ENCODE results near the gene ALPP.
"Not testable (repeated sequence)": the region's sequence is repeated elsewhere in the genome, so short reads cannot be mapped to it uniquely, and the experiment has no call there.

Gene ALPP

GRCh38 chr2:232382331-232383225 is 4.0 kb downstream of the ALPP start:
- no peak for DNase-seq

DNA sequence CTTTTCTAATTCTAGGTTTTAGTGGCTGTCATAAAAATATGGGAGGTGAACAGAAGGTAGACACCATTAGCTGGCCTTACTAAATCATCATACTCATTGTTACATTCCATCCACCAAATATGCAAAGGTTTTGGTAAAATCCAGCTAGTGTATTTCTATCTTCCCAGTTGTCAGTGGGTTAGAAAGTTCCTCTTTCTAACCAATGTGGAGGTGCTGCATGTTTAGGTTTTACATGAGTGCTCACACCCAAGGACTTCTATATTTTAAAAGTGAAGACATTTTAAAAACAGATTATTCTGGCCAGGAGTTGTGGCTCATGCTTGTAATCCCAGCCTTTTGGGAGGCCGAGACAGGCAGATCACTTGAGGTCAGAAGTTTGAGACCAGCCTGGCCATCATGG is 5.9 kb downstream of the ALPP start:
- no peak for DNase-seq

GRCh38 chr2:232385058-232385457 is 6.5 kb downstream of the ALPP start:
- not testable (repeated sequence) for DNase-seq

DNA sequence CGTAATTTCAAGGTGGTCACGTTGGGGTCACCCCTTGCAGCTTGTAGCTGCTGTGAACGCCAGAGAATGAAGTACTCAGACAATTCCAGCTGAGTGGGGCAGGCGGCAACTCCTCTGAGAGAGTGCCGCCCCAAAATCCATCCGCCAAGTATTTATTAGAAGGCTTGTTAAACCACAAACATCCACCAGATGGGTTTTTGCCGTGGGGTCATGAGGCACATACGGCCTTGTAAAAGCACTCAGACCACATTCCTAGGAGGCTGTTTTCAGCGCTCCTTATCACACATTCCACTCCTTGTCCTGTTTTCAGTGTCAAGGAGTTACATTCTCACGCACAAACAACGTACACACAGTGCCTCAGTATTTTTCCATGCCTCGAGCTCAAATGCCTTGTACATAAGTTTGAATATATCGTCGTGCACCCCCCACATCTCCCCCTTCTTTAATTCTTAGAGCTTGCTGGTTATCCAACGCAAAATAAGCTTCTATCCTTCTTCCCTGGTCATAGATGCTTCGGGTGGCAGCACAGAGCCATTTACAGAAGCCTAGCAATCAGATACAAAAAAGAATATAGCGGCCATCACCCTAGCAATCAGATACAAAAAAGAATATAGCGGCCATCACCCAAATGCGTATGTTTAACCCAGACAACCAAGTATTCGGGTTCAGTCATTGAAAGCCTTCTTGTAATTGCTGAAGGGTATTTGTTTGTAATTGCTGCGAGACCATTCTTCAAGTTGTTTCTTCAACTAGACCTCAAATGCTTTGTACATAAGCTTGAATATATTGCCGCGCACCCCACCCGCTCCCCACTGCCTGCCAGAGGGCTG is 7.3 kb downstream of the ALPP start:
- DNase-seq, result no peak

- DNase-seq, result no peak
Observed at GRCh38 chr2:232386490-232386739, 7.9 kb downstream of the ALPP start.

DNA sequence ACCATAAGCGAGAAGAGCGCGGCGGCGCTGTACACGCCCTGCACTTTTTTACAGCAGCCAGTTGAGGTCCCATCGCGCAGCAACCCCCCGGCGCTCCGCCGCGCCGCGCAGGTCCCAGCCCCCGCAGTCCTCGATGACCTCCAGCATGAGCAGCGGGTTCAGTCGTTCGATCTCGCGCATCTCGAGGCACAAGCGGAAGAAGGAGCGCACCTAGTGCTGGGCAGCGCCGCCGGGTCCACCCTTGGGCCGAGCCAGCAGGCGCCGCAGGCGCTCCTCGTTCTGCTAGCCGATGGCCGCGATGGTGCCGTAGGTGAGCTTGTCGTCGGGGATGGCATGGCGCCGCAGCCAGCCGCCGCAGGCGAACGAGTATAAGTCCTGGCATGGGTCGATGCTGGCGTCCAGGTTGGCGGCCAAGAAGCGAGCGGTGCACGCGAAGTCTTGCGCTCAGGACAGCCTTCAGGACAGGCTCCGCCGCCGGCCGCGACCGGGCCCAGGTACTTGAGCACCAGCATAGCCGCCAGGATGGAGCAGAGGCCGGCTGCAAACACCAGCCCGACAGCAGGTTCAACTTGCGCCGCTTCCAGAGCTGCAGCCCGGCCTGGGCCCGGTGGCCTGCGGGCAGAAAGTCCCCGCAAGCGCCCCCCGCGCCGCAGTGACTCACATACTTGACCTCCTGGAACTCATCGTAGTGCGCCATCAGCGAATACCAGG is 8.3 kb downstream of the ALPP start:
- DNase-seq, result no peak

DNA sequence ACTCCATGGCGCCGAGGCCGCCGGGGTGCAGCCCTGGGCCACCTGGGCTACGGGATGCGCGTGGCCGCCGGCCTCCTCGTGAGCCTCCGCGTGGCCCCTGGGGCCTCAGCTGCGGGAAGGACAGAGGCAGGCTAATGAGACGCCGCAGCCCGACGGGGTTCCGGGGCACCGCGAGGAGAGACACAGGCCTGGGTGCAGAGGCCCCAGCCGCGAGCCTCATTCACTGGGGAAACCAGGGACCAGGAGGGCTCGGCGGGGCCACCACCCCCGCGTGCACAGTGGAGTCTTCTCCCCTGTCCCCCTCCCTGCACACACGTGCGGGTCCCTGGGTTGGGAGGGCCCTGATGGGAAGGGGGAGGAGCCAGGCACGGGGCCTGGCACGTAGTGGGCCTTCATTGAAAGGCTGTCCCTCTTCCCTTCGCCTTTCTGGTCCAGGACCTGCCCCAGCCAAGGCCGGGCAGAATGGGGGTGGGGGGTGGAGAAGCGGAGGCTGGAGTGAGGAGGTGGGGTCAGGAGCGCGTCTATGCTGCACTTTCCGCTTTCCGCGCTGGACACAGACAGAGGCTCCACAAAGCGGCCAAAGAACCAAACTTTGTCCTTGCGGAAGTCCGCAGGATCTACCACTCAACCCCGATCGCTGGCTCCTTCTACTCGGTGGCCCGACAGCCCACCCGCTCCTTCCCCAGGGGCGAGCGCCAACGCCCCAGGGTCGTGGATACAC is 9.1 kb downstream of the ALPP start:
- no peak for DNase-seq

GRCh38 chr2:232388324-232388891 is 9.9 kb downstream of the ALPP start:
- DNase-seq, result no peak

DNA sequence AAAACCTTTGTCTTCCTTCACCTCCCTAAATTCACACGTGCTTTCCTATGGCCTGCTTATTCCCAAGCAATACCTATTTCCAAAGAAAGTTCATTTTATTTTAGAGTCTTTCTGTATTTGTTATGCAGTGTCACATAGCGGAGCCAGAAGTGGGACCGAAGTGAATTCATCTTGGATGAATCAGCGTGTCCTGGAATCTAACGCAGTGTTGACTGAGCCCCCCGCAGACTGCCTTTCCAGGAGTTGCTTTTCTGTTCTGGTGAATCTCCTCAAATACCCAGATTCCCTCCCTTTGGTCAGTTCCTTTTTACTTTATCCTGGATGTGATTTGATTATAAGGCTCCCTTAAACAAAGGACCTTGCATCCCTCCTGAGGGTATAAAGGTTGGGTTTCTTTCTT is 10.8 kb downstream of the ALPP start:
- peak; percentile 54 for DNase-seq

DNA sequence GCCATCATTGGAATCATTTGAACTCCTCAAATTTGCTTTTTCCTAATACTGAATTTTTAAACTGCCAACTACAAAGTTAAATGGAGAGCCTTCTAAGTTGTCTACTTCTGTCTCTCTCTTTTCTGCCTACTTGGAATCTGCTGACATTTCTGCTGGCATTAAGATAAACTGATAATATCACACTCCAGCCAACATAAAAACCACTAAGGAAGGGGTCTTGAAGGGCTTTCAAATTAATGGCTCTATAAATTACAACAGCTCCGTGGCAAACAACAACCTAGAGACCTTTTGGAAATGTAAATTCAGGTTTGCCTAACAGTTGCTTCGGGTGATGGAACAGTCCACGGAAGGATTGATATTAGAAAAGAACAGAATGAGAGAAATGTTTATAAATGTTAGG is 12.1 kb downstream of the ALPP start:
- no peak for DNase-seq

- DNase-seq, result no peak
Observed at GRCh38 chr2:232393556-232393955, 15.0 kb downstream of the ALPP start.

GRCh38 chr2:232394431-232394830 is 15.9 kb downstream of the ALPP start:
- DNase-seq, result not testable (repeated sequence)

DNA sequence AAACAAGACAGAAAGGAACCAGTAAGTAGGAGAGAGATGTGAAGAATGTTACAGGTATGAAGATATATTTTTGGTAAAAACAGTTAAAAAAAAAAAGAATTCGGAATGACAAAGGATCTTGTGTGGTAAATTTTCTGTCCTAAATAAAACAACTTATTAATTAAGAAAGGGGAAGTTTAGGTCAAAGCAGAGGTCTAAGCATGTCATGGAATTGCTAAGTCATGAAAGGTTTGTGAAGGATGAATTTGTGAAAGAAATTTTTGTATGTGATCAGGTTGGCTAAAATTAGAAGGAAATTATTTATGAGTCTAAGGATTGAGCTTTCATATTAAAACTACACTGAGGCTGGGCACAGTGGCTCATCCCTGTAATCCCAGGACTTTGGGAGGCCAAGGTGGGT is 17.0 kb downstream of the ALPP start:
- no peak for DNase-seq

GRCh38 chr2:232396683-232397082 is 18.1 kb downstream of the ALPP start:
- no peak for DNase-seq

GRCh38 chr2:232398293-232399034 is 19.9 kb downstream of the ALPP start:
- no peak for DNase-seq

DNA sequence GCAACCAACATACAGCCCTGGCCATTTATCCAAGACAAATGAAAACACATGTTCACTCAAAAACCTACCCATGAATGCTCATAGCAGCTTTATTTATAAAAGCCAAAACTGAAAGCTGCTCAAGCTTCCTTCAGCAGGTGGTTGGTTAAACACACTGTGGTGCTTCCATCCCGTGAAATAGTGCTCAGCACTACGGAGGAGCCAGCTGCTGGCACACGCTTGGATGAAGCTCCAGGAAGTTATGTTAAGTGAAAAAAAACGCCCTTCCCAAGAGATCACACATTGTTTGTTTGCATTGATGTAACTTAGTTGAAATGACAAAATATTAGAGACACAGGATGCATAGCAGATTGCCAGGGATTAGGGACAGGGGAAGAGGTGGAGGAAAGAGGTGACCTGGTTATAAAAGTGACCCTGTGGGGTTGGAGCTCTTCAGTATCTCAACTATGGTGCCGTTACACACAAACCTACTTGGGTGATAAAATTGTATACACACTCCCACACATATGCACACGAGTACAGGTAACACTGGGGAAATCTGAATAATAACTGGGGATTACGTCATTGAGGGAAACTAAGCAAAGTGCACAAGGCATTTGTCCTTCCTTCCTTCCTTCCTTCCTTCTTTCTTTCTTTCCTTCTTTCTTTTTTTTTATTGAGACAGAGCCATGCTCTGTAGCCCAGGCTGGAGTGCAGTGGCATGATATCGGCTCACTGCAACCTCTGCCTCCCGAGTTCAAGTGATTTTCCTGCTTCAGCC is 21.9 kb downstream of the ALPP start:
- DNase-seq, result no peak

DNA sequence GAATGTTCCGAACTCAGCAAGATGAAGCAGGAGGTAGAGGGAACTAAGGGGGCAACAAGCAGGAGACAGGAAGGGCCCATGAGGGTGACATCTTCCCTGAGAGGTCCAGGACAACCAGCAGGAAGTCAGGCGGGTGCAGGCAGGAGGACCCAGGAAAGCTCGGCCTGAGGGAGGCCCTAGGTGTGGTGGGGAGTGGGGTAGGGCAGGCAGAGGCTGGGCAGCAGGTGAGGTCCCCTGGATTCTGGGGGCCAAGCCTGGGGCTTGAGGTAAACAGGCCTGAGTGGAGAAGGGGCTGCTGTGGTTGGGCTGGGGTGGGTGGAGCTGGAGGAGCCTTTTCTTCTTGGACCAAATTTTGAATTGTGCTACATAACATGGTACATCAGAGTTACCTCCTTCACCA is 24.0 kb downstream of the ALPP start:
- no peak for DNase-seq

- no peak for DNase-seq
Observed at GRCh38 chr2:232405943-232406510, 27.5 kb downstream of the ALPP start.

DNA sequence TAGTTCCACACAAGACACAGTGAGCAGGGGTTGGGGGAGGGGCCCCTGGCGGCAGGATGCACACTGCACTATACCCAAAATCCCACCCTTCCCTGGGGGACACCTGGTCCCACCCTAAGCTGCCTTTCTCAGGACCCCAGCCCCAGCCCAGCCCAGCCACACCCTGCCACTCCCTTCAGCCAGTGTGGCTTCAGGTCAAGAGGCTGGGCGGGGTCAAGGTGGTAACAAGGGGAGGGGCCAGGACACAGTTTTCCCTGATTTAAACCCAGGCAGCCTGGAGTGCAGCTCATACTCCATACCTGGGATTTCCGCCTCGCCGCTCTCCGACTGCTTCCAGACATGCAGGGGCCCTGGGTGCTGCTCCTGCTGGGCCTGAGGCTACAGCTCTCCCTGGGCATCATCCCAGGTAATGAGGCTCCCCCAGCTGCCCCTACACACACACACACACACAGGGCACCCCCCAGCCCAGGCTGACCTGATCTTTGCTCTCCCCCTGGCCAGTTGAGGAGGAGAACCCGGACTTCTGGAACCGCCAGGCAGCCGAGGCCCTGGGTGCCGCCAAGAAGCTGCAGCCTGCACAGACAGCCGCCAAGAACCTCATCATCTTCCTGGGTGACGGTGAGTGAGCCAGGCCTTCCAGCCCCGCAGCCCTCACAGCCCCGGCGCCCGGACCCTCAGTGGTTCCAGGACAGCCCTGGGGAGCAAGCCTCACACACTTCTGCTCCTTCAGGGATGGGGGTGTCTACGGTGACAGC is 28.2 kb downstream of the ALPP start, which contains the start of gene ALPG:
ALPG (plus strand) TSS at position 289 of the 755 bp plus-strand sequence; CDS start at position 340, 51 bp downstream.
- DNase-seq, result no peak

Data from kidney glomerular epithelial cell (primary cell).